Ovary (tissue), 9 donors: ENCODE results near the gene SPATA13. TPM values are rescaled to one million over a fixed set of nuclear protein-coding genes. Genes with fewer than 3 reads are reported as not detected.

Experiments
- DNase-seq, 5 donors: peaks; one replicate each; pipeline ENCODE4 v3.0.0-alpha.2; 2019 to 2020
- H3K27ac ChIP-seq, 2 donors: fragments of 200-600 bp; one replicate each; pipeline versions ENCODE4 v1.5.1 to v1.8.0; 2019 to 2022
- H3K27me3 ChIP-seq: fragments of 200-600 bp; one replicate; pipeline ENCODE4 v1.8.0; 2022
- H3K36me3 ChIP-seq: fragments of 200-600 bp; sonication (generic); one replicate; pipeline ENCODE4 v1.5.1; 2019
- H3K4me1 ChIP-seq: one replicate; pipeline ENCODE4 v1.8.1; 2013; ENCODE audit warnings: mild to moderate bottlenecking, moderate library complexity; ENCODE audit not compliant: insufficient read depth
- H3K4me3 ChIP-seq: fragments of 200-600 bp; sonication (generic); one replicate; pipeline ENCODE4 v1.5.1; 2017
- H3K9me3 ChIP-seq, 2 donors: fragments of 200-600 bp in 1 of 2; sonication (generic) in 1 of 2; one replicate each; pipeline versions ENCODE4 v1.5.1 to v1.8.1; 2013 to 2019; ENCODE audit warnings: mild to moderate bottlenecking in 1 of 2, moderate library complexity in 1 of 2
- CTCF ChIP-seq, 3 donors: fragments of 450-650 bp in 2 of 3; fragments of 200-600 bp in 1 of 3; IDR thresholded peaks; one replicate each; pipeline versions ENCODE4 v1.5.1 to v1.8.0; 2016 to 2022; ENCODE audit warnings: antibody characterized with exemption in 3 of 3, mild to moderate bottlenecking in 1 of 3
- EP300 ChIP-seq: sonication (generic); formaldehyde crosslinking; IDR thresholded peaks from one replicate; pipeline ENCODE4 v1.6.1; 2017; ENCODE audit warnings: antibody characterized with exemption
- POLR2A ChIP-seq: fragments of 450-650 bp; IDR thresholded peaks from one replicate; pipeline ENCODE4 v1.6.1; 2017; ENCODE audit warnings: antibody characterized with exemption, mild to moderate bottlenecking, moderate library complexity
- WGBS, 3 donors: extraction: QIAGEN DNeasy Blood & Tissue Kit in 1 of 3; methylation state at CpG; one replicate each; pipeline versions ENCODE4 v1.1.5 to v1.1.7; 2013 to 2017; 5-methylcytosine and 5-hydroxymethylcytosine counted together
- intact Hi-C, 4 donors: fragments of 100-400 bp; cut with DNase I; formaldehyde crosslinking; loops; one replicate each; pipeline versions ENCODE4 v1.11.0 to v1.15.1; 2022 to 2023
- polyA plus RNA-seq, 2 donors: library from polyadenylated mRNA; stranded (reverse); fragments of 200-250 nt in 1 of 2; fragments of 350-450 nt in 1 of 2; fragmentation: Illumina TruSeq in 1 of 2; extraction: RNeasy Lipid Tissue Mini Kit (QIAGEN cat#74804) in 1 of 2; gene quantifications; one replicate each; pipeline ENCODE4 v1.2.3, GENCODE V29; 2013 to 2014
- total RNA-seq, 7 donors: library from RNA; depleted of rRNA in 2 of 7; stranded (reverse); fragments of >200 nt in 2 of 7; fragmentation: NEBNext Ultra II Directional in 3 of 7; extraction: Animal tissue kit (Norgen Biotek cat#: 25700) in 3 of 7; gene quantifications; one replicate each; pipeline versions ENCODE4 v1.1.0 to v1.2.4, GENCODE V29; 2016 to 2023
- donor health status: DM: no; HTN: no; CAD: no; lungs with moderate emphysema.
- donor health status: DM: no; HTN: no; CAD: no.
- donor health status: Bipolar disorder and iron deficiency.
- donor health status: DM: yes; HTN: yes; CAD: no.
- donor health status: DM: no; HTN: no; CAD: no.
- donor health status: DM: yes; HTN: yes; CAD: no.

The SPATA13 gene
- total and polyA plus RNA-seq, 9 donors: 11.1 to 60.3 (median 30.0) TPM

GRCh38 chr13:24253520-24254145 is 93.1 kb downstream of the SPATA13 start:
- 81 to 86% (median 82%) methylated on average over 9 of the region's 9 CpGs for WGBS, 3 donors

GRCh38 chr13:24254146-24254841 is 93.8 kb downstream of the SPATA13 start:
- Histone ChIP-seq H3K27me3 (no peaks in the 10 kb centered on the region), H3K36me3 (no peaks in the 10 kb centered on the region), H3K9me3 (no peaks in the 10 kb centered on the region), H3K4me3 (no peak overlapping the region), H3K27ac (no peak overlapping the region), H3K4me1 (no peaks in the 10 kb centered on the region)
- no peak for DNase-seq
- WGBS, 3 donors: 90 to 98% (median 95%) methylated on average over 10 of the region's 10 CpGs
- intact Hi-C loops: no loop called here
- TF ChIP-seq CTCF (IDR thresholded peaks at IDR 0.05) (no peak), POLR2A (no peak), EP300 (no peak)

More at GRCh38 chr13:24253520-24254145, 93.1 kb downstream of the SPATA13 start:
- Histone ChIP-seq H3K4me3 (no peak overlapping the region), H3K27me3 (no peaks in the 10 kb centered on the region), H3K4me1 (no peaks in the 10 kb centered on the region), H3K36me3 (no peaks in the 10 kb centered on the region), H3K9me3 (no peaks in the 10 kb centered on the region), H3K27ac (no peak overlapping the region)
- intact Hi-C loops: no loop called here
- no peak for TF ChIP-seq EP300
- TF ChIP-seq POLR2A: no peak
- TF ChIP-seq CTCF (IDR thresholded peaks at IDR 0.05): no peak
- DNase-seq: no peak

GRCh38 chr13:24257497-24257896 is 97.0 kb downstream of the SPATA13 start:
- H3K27ac ChIP-seq: no peak overlapping the region
- WGBS, 3 donors: 24 to 41% (median 29%) methylated on average over 1 of the region's 1 CpG
- H3K27me3 ChIP-seq: no peaks in the 10 kb centered on the region
- no peak overlapping the region for H3K4me3 ChIP-seq
- no peaks in the 10 kb centered on the region for H3K9me3 ChIP-seq
- no peaks in the 10 kb centered on the region for H3K36me3 ChIP-seq
- no peak for DNase-seq
- intact Hi-C loops: no loop called here
- no peaks in the 10 kb centered on the region for H3K4me1 ChIP-seq
- TF ChIP-seq EP300: no peak
- TF ChIP-seq CTCF (IDR thresholded peaks at IDR 0.05): no peak
- TF ChIP-seq POLR2A: no peak

GRCh38 chr13:24261566-24261965 is 101.0 kb downstream of the SPATA13 start:
- no peaks in the 10 kb centered on the region for H3K27me3 ChIP-seq
- H3K4me3 ChIP-seq: no peak overlapping the region
- peak overlapping the region in 1 of 2 donors; percentile 11 for H3K27ac ChIP-seq
- TF ChIP-seq CTCF (IDR thresholded peaks at IDR 0.05) (no peak), EP300 (no peak), POLR2A (no peak)
- H3K9me3 ChIP-seq: no peaks in the 10 kb centered on the region
- peak in 3 of 5 donors; percentile 42 to 59 (median 46) for DNase-seq
- intact Hi-C loops: no loop called here
- no peaks in the 10 kb centered on the region for H3K36me3 ChIP-seq
- H3K4me1 ChIP-seq: peaks cover 6% of the 10 kb centered on the region
- WGBS, 3 donors: 35 to 44% (median 39%) methylated on average over 3 of the region's 3 CpGs
